A673 (cell line): Measurements from ENCODE around the gene ADARB2. TPM values are rescaled to one million over a fixed set of nuclear protein-coding genes. Genes with fewer than 3 reads are reported as not detected.

Source experiments
- BruUV-seq: library from RNA; stranded (reverse); fragments of 400-500 nt; replicated peaks from 2 replicates; lab custom pipeline; 2021; lab: Mats Ljungman, UMichigan
- CTCF ChIA-PET: fragments of 300-600 bp; sonication (Branson Sonifier 250); formaldehyde crosslinking; loops from one replicate; lab custom pipeline; 2022; ENCODE audit warnings: antibody characterized with exemption; lab: Charles Lee
- POLR2A ChIA-PET: fragments of 300-600 bp; sonication (Branson Sonifier 250); formaldehyde crosslinking; loops from one replicate; lab custom pipeline; 2022; ENCODE audit warnings: antibody characterized with exemption; ENCODE audit not compliant: low non-redundant PET; lab: Charles Lee
- DNase-seq: peaks from one replicate; pipeline ENCODE4 v3.0.0-alpha.2; 2015; ENCODE audit warnings: low spot score
- H3K27ac ChIP-seq: fragments of 200-600 bp; sonication (generic); 2 replicates; pipeline ENCODE4 v1.5.1; 2016; ENCODE audit warnings: mixed run types, low read depth, mild to moderate bottlenecking, mixed read lengths, antibody characterized with exemption, low read length; ENCODE audit not compliant: poor library complexity, severe bottlenecking
- H3K27me3 ChIP-seq: fragments of 200-600 bp; sonication (generic); replicated peaks from 2 replicates; pipeline ENCODE4 v1.6.1; 2017; ENCODE audit warnings: mixed run types, low read depth, mild to moderate bottlenecking, mixed read lengths, antibody characterized with exemption, low read length; ENCODE audit not compliant: insufficient read depth, poor library complexity
- H3K36me3 ChIP-seq: fragments of 200-600 bp; sonication (generic); 2 replicates; pipeline ENCODE4 v1.6.1; 2016; ENCODE audit warnings: mixed run types, mild to moderate bottlenecking, mixed read lengths, antibody characterized with exemption, low read length; ENCODE audit not compliant: insufficient read depth, poor library complexity, severe bottlenecking
- H3K4me1 ChIP-seq: fragments of 200-600 bp; sonication (generic); 2 replicates; pipeline ENCODE4 v1.6.1; 2017; ENCODE audit warnings: mixed run types, mild to moderate bottlenecking, mixed read lengths, antibody characterized with exemption, low read length; ENCODE audit not compliant: insufficient read depth, poor library complexity, severe bottlenecking
- H3K4me3 ChIP-seq: fragments of 200-600 bp; sonication (generic); 2 replicates; pipeline ENCODE4 v1.5.1; 2016; ENCODE audit warnings: low read depth, mixed run types, mild to moderate bottlenecking, mixed read lengths, low read length; ENCODE audit not compliant: poor library complexity, severe bottlenecking
- H3K9me3 ChIP-seq: fragments of 200-600 bp; sonication (generic); 2 replicates; pipeline ENCODE4 v1.6.1; 2016; ENCODE audit warnings: mixed run types, low read depth, mild to moderate bottlenecking, mixed read lengths, antibody characterized with exemption, low read length; ENCODE audit not compliant: poor library complexity, severe bottlenecking
- EZH2 ChIP-seq: fragments of 200-600 bp; sonication (generic); IDR thresholded peaks from 2 replicates; pipeline ENCODE4 v1.6.1; 2017; ENCODE audit warnings: borderline replicate concordance, low read depth, mild to moderate bottlenecking, mixed read lengths, antibody characterized with exemption, low read length; ENCODE audit not compliant: poor library complexity, severe bottlenecking
- intact Hi-C: fragments of 100-400 bp; cut with micrococcal nuclease; formaldehyde crosslinking; loops from one replicate; pipeline ENCODE4 v1.10.0; 2022; ENCODE audit not compliant: unreplicated experiment
- total RNA-seq: library from RNA; stranded (reverse); gene quantifications from 2 replicates; pipeline ENCODE4 v1.2.3, GENCODE V29; 2021
- TF ChIP-seq, protein P1 (sequence below): fragments of 300-800, 200-600 bp; sonication (generic); conservative IDR thresholded peaks from 2 replicates; pipeline ENCODE4 v1.5.1; 2017; ENCODE audit warnings: low read depth, mild to moderate bottlenecking, antibody characterized with exemption, low read length, moderate library complexity, mixed read lengths

Gene ADARB2
- total RNA-seq, 1 experiment from 2014 or later: not detected

DNA sequence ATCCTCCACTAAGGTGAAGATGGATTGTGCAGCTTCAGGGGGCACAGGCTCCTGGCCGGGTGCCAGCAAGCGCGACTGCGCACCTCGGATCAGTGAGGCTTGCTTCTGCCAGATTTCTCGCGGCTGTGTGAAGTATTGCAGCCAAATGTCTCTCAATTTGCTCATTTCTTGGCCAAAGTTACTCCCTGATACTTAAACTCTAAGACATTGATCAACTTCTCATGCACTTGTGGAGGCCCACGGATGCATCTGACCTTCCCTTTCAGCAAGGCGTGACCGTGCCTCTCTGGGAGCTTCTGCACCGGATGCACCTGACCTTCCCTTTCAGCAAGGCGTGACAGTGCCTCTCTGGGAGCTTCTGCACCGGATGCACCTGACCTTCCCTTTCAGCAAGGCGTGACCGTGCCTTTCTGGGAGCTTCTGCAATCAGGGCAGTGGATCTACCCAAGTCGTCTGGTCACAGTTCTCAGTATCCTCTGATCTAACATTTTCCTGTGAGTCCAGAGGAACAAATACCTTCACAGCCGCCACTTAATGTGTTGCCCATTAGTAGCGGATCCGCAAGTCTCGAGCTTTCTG lies 248.3 kb downstream of the ADARB2 start:
- Histone ChIP-seq H3K4me1 (no peaks in the 10 kb centered on the region), H3K4me3 (no peak overlapping the region), H3K36me3 (no peaks in the 10 kb centered on the region), H3K9me3 (no peaks in the 10 kb centered on the region), H3K27me3 (peaks cover 49% of the 10 kb centered on the region), H3K27ac (no peak overlapping the region)
- intact Hi-C loops: no loop called here
- ChIA-PET POLR2A (no interaction called here), CTCF (no interaction called here)
- BruUV-seq: no TSS peak
- no peak for TF ChIP-seq EZH2
- no peak for DNase-seq

DNA sequence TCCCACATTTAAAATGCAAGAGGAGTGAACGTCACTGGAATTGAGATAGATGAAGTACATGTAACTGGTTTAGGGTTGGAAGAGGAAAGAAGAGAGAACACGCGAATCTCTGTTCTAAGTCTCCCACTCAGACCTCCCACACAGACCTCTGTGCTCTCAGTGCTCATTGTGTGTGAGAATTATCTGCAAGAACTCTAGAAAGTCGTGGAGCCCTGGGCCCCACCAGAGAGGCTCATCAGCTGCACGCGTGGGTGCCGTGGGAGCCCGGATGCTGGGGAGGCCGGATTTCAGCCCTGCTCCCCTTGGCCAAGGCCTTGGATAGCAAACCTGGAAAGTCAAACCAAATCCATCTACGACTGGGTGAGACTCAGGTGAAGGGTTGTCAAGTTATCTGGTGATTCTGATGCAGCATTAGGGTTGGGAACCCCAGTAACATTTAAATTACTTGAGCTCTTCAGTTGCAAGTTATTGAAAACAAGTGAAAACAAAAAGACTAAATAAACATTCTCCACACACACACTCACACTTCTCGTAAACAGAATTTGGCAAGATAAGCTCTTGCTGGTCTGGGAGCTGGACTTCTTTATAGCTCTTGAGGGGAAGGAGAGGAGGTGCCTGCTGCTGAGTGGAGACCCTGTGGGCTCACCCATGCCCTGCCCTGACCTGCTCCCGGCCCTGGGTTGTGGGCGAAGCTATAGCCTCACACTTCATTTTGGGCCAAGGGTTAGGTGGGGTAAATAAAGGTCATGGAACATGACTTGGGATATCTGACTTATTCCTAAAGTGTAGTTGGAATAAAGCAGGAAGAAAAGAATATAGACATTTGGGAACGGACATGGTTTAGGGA lies 250.3 kb downstream of the ADARB2 start:
- CTCF ChIA-PET: no interaction called here
- Histone ChIP-seq H3K27me3 (peaks cover 68% of the 10 kb centered on the region), H3K4me3 (no peak overlapping the region), H3K27ac (no peak overlapping the region), H3K36me3 (no peaks in the 10 kb centered on the region), H3K9me3 (no peaks in the 10 kb centered on the region), H3K4me1 (no peaks in the 10 kb centered on the region)
- no peak for DNase-seq
- BruUV-seq: no TSS peak
- TF ChIP-seq EZH2: no peak
- TF ChIP-seq, protein P1, sequence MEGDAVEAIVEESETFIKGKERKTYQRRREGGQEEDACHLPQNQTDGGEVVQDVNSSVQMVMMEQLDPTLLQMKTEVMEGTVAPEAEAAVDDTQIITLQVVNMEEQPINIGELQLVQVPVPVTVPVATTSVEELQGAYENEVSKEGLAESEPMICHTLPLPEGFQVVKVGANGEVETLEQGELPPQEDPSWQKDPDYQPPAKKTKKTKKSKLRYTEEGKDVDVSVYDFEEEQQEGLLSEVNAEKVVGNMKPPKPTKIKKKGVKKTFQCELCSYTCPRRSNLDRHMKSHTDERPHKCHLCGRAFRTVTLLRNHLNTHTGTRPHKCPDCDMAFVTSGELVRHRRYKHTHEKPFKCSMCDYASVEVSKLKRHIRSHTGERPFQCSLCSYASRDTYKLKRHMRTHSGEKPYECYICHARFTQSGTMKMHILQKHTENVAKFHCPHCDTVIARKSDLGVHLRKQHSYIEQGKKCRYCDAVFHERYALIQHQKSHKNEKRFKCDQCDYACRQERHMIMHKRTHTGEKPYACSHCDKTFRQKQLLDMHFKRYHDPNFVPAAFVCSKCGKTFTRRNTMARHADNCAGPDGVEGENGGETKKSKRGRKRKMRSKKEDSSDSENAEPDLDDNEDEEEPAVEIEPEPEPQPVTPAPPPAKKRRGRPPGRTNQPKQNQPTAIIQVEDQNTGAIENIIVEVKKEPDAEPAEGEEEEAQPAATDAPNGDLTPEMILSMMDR: no peak
- intact Hi-C loops: no loop called here
- POLR2A ChIA-PET: no interaction called here

DNA sequence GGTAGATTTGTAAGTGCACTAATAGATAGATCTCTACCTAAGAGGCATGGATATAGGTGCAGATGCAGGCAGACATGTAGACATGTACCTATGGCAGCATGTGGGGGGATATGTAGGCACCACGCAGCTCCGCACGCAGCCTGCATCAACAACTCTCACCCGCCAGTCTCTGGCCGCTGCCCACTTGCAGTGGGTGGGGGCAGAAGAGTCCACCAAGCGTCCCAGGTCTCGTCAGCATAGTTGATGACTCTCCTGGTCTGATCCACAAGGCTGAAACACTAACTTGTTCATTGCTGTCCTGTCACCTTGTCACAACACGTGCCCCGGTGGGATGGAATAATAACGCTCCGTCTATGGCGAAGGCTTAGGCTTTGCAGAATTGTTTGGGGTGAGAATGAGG lies 252.0 kb downstream of the ADARB2 start:
- no peak overlapping the region for H3K27ac ChIP-seq
- H3K27me3 ChIP-seq: peaks cover 68% of the 10 kb centered on the region
- TF ChIP-seq EZH2: no peak
- TF ChIP-seq, protein P1: no peak
- DNase-seq: no peak
- intact Hi-C loops: no loop called here
- H3K4me1 ChIP-seq: no peaks in the 10 kb centered on the region
- ChIA-PET CTCF (no interaction called here), POLR2A (no interaction called here)
- no peak overlapping the region for H3K4me3 ChIP-seq
- no peaks in the 10 kb centered on the region for H3K9me3 ChIP-seq
- BruUV-seq: no TSS peak
- H3K36me3 ChIP-seq: no peaks in the 10 kb centered on the region
